NCI-H187 (cell line): ENCODE results near the gene CNGA1.
A peak's percentile ranks its signal among the peaks of the same experiment; 100 is the strongest.

ENCODE experiments used
- DNase-seq, 2 experiments: peaks; one replicate each; lab custom pipeline; 2025; lab: John Stamatoyannopoulos, UW

The CNGA1 gene

DNA sequence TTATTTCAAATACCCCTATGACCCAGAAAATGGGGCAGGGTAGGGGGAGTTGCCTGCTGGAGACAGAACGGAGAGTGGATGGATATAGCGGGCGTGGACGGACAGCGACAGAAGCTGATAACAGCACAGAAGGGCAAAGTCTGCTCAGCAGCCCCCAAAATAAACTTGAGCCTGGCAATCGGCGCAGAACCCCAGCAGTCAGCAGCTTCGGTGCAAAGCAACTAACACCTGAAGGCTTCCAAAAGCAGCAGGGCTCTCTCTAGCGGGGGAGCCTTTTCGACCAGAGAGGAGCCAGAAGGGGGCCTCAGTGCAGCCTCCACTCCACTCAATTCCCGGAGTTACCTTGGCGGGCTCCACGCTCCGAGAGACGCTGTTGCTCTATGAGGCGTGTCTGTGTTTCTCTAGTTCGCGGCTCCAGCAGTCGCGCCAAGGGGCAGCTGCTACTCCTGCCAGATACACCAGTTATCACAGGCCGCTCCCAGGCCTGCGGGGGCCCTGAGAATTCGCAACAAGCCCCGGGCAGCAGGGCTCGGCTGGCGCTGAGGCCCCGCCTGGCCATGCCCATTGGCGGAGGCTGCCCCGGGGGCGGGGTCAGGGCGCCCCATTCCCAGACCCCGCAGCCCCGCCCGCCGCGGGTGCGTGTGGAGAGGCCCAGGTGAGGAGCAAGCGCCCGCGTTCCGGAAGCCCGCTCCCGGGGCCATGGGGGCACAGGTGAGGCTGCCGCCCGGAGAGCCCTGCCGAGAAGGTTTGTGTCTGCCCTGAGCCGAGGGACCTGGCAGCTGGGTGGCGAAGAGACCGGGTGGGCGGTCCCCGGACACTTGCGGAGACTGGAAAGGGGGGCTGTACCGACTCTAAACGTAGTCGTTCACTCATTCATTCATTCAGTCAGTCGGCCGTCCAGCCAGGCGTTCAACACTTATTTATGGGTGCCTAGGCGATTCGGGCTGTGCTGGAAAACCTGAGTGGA, at the start of gene CNGA1, which contains the start of gene NIPAL1:
Gene CNGA1 (minus strand): TSS at position 541 of the 967 bp plus-strand sequence. CDS start 63,992 bp downstream, outside the sequence.
Gene NIPAL1 (plus strand): TSS at position 632 of the 967 bp plus-strand sequence. CDS start 68 bp downstream, at position 700.
- DNase-seq, result peak; percentile 40 to 48

- no peak for DNase-seq
These were observed 49.1 kb upstream of the CNGA1 start for GRCh38 chr4:48065587-48066052.

- no peak for DNase-seq
These were observed 47.9 kb upstream of the CNGA1 start for GRCh38 chr4:48064349-48064748.

DNA sequence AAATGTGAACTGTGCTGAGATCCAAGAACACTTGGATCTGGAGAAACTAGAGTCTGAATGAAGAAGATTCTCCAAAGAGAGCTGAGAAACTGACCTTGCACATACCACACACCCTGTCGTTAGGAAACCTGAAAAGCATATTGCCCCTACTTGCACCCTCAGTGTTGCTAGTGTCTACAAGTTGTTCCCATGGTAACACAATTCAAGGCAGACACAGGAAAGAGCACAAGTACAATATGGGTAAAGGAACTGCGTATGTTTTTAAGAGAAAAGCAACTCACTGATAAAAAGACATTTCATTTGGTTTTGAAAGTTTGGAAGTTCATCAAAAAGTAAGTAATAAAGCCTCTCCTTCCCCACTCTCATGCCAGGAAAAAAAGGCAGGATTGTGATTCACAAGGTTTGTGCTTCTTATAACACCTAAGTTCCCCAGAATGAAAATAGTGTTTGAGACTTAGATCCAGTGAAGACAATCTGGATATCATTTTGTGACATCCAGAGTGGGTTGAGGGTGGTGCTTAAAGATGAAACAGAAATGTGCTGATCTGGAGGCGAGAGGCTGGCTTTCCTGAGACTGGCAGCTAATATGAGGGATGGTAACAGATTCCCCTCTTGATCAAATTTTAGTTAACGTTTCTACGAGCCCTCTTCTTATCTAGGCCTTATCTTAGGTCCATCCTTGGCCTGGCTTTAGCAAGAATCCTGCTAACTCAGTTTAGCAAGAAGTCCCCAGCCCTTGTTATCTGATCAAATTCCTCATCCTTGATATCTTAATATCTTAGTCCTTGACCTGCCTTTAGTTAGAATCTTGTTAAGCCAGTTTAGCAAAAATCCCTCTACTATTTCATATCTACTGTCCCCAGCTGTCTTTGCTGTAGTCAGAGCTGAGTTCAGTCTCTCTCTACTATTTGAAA, 42.4 kb upstream of the CNGA1 start:
- no peak for DNase-seq

DNA sequence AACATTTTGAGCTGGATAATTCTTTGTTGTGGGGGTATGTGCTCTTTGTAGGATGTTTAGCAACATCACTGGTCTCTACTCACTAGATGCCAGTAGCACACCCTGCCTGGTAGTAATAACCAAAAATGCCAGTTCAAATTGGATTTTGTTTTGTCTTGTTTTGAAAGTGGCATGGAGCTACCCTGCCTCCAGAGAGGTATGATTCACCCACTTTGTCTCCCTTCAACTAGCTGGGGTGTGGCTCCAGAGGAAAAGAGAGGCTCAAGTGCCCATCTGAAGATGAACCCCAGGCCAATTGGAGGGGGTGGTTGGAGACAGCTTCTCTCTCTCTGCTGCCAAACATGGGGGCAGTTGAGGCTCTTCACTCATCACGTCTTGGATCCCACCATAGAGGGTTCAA, 34.6 kb upstream of the CNGA1 start:
- no peak for DNase-seq

DNA sequence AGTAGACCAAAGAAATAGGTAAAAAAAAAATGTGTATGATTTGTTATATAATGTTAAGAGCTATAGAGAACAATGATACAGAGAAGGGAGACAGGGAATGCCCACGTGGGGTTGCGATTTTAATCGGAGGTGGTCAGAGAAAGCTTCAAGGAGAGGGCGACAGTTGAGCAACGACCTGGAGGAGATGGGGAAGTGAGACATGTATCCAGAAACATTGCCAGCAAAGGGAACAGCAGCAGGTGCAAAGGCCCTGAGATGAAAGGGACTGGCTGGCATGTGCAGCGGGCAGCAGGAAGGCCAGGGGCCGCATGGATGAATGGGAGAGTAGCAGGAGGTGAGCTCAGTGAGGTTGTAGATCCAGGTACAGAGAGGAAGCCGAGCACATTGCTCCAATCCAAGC, 33.0 kb upstream of the CNGA1 start:
- DNase-seq, result no peak

- DNase-seq, result no peak
These were observed 31.4 kb upstream of the CNGA1 start for GRCh38 chr4:48047896-48048295.

DNA sequence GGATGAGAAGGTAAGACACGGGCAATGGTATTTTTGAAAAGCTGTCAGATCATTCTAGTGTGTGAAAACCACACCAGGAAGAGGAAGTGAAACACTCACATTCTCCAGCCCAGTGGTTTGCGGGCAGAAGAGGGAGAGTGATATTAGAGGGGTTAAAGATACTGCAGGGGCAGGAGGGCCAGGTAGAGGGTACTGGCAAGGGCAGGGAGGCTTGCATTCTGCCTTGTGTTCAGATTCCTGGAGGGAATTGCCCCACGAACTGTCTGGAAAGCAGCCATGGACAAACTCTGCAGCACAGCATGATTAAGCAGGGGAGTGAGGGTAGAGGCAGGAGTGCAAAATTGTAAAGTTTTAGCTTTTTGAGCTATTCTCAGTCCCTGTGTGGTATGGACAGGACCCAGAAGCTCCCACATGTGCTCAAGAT, 31.0 kb upstream of the CNGA1 start:
- DNase-seq, result no peak

DNA sequence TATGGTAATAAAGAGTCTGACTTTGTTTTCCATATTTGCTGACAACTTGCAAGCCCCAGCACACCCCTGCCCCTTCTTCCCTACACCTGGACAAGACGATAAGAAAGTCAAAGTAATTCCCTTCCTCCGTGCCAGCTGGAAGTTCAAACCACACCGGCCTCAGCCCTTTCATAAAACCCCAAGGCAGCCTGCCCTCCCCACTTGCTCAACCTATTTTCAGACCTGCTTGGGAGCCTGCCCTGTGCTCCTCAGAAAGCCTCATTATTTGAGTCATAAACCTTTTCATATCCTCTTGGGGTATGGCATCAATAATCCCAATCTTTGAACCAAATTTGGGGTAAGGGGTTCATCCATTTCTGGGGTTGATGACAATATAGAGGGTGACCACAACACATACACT, 29.6 kb upstream of the CNGA1 start:
- no peak for DNase-seq

DNA sequence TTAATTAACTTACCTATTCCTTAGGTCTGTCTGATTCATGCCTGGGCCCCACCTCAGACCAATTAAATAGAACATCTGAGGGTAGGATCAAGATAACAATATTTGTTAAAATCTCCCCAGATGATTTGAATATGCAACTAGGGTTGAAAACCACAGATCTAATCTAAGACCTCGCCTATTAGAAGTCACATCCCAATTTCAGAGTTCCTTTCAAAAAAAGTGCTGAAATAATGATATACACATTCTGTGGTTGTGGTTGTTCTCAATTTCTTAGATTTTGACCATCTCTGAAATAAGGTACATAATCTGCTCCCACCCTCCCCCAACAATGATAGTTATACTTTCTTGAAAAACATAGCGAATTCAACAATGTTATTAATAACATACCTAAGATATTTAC, 27.8 kb upstream of the CNGA1 start:
- no peak for DNase-seq

GRCh38 chr4:48043504-48043903, 27.0 kb upstream of the CNGA1 start:
- no peak for DNase-seq

- no peak for DNase-seq
These were observed 26.5 kb upstream of the CNGA1 start for GRCh38 chr4:48042979-48043461.

DNA sequence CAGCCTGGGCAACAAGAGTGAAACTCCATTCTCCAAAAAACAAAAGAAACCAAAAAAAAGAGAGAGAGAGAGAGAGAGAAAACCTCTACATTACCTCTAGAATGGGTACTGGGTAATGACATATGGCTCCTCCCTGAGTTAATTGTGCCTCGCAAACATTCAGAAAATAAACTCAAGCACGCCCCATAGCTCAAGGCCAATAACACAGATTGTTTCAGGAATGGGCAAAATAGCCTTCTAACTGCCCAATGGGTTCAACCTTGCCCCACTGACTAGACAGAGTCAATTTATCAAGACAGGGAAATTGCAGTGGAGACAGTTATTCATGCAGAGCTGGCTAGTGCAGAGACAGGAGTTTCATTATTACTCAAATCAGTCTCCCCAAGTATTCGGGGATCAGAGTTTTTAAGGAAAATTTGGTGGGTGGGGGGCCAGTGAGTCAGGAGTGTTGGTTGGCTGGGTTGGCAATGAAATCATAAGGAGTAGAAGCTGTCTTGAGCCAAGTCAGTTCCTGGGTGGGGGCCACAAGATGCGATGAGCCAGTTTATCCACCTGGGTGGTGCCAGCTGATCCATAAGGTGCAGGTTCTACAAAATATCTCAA, 25.2 kb upstream of the CNGA1 start:
- no peak for DNase-seq

DNA sequence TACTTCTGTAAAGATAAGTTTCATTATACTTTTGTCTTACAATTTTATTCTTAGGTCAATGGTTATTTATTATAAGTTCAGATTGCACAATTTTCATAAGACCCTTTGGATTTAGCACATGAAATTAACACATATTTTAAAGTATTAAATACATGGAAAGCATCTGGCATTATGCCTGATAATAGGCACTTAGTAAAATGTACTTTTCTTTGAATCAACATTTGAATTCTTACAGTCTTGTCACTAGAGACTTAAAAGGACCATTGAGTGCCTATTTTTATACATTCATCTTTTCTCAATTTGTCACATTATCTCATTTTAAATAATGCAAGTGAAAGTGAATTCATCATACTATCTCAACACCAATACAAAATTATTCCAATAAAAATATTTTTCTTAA, 23.1 kb upstream of the CNGA1 start:
- no peak for DNase-seq

GRCh38 chr4:48038666-48039065, 22.2 kb upstream of the CNGA1 start:
- DNase-seq, result no peak

DNA sequence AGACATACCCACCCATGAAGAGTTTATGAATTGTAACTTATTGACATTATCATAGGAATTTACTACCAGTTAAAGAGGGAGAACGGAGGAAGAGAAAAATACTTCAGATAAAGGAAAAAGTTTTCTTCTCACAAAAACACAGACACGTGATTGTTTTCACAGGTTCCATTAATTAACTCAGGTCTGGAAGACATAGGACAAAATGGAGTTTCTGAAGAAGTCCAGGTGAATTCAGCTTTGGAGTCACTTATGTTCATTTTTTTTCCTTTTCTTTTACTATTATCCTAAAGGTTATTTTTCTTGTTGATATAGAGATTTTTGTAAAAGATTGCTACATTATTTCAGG, 20.6 kb upstream of the CNGA1 start:
- no peak for DNase-seq

DNA sequence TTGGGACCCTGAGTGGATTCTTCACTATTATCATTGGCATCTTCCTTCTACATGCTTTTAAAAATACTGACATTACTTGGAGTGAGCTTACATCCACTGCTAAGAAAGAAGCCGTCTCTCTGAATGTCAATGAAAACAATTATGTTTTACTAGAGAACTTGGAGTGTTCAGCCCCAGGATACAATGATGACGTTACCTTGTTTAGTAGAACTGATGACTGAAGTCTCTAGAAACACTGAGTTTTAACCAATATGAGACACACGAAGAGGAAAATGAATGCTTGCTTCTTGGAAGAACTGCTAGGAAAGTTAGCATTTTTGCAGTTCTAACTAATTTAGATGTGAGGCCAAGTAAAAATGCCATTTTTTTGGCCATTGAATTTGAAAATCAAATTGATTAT, 19.5 kb upstream of the CNGA1 start:
- no peak for DNase-seq

DNA sequence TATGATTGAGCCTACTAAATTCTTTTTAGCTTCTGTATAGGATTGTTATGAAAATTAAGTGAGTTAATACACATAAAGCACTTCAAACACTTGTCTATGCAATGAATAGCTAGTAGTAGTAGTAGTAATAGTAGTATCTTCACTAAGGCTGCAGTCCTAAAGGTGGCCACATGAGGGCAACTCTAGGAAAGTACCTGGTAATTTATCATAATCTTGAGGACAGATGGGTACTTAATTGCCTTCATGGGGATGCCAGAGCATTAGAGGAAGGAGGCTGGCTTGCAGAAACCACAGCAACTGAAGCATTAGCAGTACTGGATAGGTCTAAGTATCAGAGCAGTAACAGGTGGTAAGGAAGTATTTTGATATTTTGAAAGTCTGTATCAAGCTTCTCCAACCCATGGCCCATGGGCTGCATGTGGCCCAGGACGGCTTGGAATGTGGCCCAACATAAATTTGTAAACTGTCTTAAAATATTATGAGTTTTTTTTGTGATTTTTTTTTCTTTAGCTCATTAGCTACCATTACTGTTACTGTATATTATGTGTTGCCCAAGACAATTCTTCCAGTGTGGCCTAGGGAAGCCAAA, 17.4 kb upstream of the CNGA1 start:
- no peak for DNase-seq

DNA sequence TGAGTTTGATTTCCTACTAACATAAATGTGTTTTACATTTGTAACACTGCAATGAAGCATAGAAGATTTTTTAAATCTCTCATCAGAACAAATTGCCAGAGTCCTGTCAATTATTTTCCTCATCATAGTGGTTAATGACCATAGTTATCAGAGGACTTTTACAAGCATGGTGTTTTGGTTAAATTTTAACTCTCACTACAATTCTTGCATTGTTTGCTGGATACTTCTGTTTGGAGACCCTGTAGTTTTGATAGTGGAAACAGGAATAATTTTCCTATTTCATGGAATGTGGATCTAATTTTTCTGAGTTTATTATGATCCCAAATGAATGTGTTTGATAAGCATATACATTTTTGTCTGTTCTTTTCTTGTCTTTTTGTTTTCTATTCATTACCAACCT, 16.9 kb upstream of the CNGA1 start:
- DNase-seq, result no peak

DNA sequence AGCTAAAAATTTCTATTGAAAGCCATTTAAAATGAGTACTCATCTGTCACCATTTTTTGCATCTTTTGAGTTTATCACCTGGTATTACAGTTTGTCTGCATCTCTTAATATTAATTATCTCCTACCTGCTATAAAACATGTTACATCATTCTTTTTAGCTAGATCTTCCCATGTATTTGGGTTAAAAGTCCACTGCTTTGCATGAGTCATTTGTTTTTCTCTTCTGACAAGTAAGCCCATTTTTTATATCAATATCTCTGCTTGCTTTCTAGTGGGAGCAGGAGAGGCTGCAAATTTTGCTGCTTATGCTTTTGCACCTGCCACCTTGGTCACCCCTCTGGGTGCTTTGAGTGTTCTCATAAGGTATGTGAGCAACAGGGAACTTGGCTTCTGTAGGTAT, 16.2 kb upstream of the CNGA1 start:
- DNase-seq, result no peak

- no peak for DNase-seq
These were observed 15.5 kb upstream of the CNGA1 start for GRCh38 chr4:48031802-48032525.
